ENCODE results near the gene TIAM1. TPM values are rescaled to one million over a fixed set of nuclear protein-coding genes. Genes with fewer than 3 reads are reported as not detected.

Gene TIAM1
- total RNA-seq, 2 donors from 2014 or later = 6.0 to 38.1 TPM

- Histone ChIP-seq H3K4me1 (replicated peaks) (no peaks in the 10 kb centered on the region), H3K9me3 (no peaks in the 10 kb centered on the region), H3K4me3 (no peak overlapping the region), H3K27ac (no peak overlapping the region), H3K27me3 (replicated peaks; ENCODE audit: insufficient read depth) (no peaks in the 10 kb centered on the region), H3K36me3 (no peaks in the 10 kb centered on the region)
- WGBS = 94% methylated on average over 4 of the region's 4 CpGs
- intact Hi-C loops (cut with DNase I) = no loop called here
- TF ChIP-seq POLR2A (IDR thresholded peaks at IDR 0.05) = no peak
- no peak for TF ChIP-seq CTCF (IDR thresholded peaks at IDR 0.05)
- TF ChIP-seq POLR2AphosphoS5 (IDR thresholded peaks at IDR 0.05) = no peak
- no peak for DNase-seq (ENCODE audit: low spot score)
These were observed 20.3 kb upstream of the TIAM1 start for GRCh38 chr21:31364253-31364945.

DNA sequence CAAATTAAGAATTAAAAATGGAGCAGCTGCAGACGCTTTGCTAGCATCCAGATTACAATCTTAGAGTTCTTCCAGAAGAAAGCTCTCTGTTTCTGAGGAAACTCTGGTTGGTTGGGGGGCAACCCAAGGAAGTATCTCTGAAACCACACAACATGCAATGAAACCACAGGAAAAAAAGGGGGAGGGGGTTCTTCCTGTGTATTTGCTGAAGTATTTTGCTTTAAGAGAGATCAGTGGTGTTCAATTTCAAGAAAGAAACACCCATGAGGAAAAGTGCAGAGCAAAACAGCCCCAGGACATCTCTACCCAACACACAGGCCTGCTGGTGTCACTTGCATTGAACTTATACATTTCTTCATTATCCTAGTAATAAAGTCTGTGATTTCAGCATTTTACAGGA, 19.7 kb upstream of the TIAM1 start:
- no peaks in the 10 kb centered on the region for H3K27me3 ChIP-seq (replicated peaks; ENCODE audit: insufficient read depth)
- no peak overlapping the region for H3K27ac ChIP-seq
- H3K4me3 ChIP-seq = no peak overlapping the region
- TF ChIP-seq CTCF (IDR thresholded peaks at IDR 0.05) = no peak
- TF ChIP-seq POLR2AphosphoS5 (IDR thresholded peaks at IDR 0.05) = no peak
- TF ChIP-seq POLR2A (IDR thresholded peaks at IDR 0.05) = no peak
- WGBS = 59% methylated on average over 1 of the region's 1 CpG
- no peaks in the 10 kb centered on the region for H3K4me1 ChIP-seq (replicated peaks)
- no peak for DNase-seq (ENCODE audit: low spot score)
- H3K36me3 ChIP-seq = no peaks in the 10 kb centered on the region
- intact Hi-C loops (cut with DNase I) = no loop called here
- no peaks in the 10 kb centered on the region for H3K9me3 ChIP-seq

DNA sequence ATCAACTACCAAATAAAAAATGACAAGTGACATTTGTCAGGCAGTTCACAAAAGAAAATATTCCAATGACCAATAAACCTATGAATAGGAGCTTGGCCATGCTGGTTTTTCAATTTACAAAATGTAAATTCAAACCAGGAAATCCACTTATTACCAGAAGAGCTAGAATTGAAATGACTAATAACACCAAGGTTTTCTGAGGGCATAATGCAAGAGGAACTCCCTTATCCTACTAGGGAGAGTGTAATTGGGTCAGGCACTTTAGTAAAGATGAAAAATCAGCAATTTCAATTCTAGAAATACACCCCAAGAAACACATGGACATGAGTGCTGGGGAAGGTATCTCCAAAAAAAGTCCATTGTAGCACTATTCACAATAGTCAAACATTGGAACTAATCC, 16.7 kb upstream of the TIAM1 start:
- H3K27me3 ChIP-seq (replicated peaks; ENCODE audit: insufficient read depth) = no peaks in the 10 kb centered on the region
- no peaks in the 10 kb centered on the region for H3K36me3 ChIP-seq
- TF ChIP-seq POLR2AphosphoS5 (IDR thresholded peaks at IDR 0.05) (no peak), CTCF (IDR thresholded peaks at IDR 0.05) (no peak), POLR2A (IDR thresholded peaks at IDR 0.05) (no peak)
- intact Hi-C loops (cut with DNase I) = no loop called here
- DNase-seq (ENCODE audit: low spot score) = no peak
- no peak overlapping the region for H3K4me3 ChIP-seq
- H3K9me3 ChIP-seq = no peaks in the 10 kb centered on the region
- no peaks in the 10 kb centered on the region for H3K4me1 ChIP-seq (replicated peaks)
- no peak overlapping the region for H3K27ac ChIP-seq

GRCh38 chr21:31358158-31358557, 14.1 kb upstream of the TIAM1 start:
- no peaks in the 10 kb centered on the region for H3K4me1 ChIP-seq (replicated peaks)
- intact Hi-C loops (cut with DNase I) = no loop called here
- H3K36me3 ChIP-seq = no peaks in the 10 kb centered on the region
- no peak overlapping the region for H3K27ac ChIP-seq
- no peak for TF ChIP-seq POLR2A (IDR thresholded peaks at IDR 0.05)
- no peak for TF ChIP-seq POLR2AphosphoS5 (IDR thresholded peaks at IDR 0.05)
- TF ChIP-seq CTCF (IDR thresholded peaks at IDR 0.05) = no peak
- H3K27me3 ChIP-seq (replicated peaks; ENCODE audit: insufficient read depth) = no peaks in the 10 kb centered on the region
- no peaks in the 10 kb centered on the region for H3K9me3 ChIP-seq
- DNase-seq (ENCODE audit: low spot score) = no peak
- WGBS = 96% methylated on average over 8 of the region's 8 CpGs
- no peak overlapping the region for H3K4me3 ChIP-seq

DNA sequence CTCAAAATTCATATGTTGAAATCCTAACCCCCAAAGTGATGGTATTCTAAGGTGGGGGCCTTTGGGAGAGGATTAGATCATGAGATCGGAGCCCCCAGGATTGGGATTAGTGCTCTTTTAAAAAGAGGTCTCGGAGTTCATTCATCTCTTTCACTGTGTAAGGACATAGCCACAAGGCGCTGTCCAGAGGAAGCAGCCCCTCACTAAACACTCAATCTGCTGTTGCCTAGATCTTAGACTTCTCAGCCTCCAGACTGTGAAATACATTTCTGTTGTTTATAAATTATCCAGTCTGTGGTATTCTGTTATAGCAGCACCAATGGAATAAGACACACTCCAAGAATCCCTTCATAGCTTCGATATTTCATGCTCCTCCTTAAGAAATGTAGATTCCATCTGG, 12.4 kb upstream of the TIAM1 start:
- no peak overlapping the region for H3K4me3 ChIP-seq
- no peaks in the 10 kb centered on the region for H3K27me3 ChIP-seq (replicated peaks; ENCODE audit: insufficient read depth)
- DNase-seq (ENCODE audit: low spot score) = no peak
- H3K9me3 ChIP-seq = no peaks in the 10 kb centered on the region
- no peaks in the 10 kb centered on the region for H3K36me3 ChIP-seq
- no peaks in the 10 kb centered on the region for H3K4me1 ChIP-seq (replicated peaks)
- TF ChIP-seq POLR2A (IDR thresholded peaks at IDR 0.05) = no peak
- TF ChIP-seq POLR2AphosphoS5 (IDR thresholded peaks at IDR 0.05) = no peak
- TF ChIP-seq CTCF (IDR thresholded peaks at IDR 0.05) = no peak
- WGBS = 93% methylated on average over 4 of the region's 4 CpGs
- intact Hi-C loops (cut with DNase I) = no loop called here
- no peak overlapping the region for H3K27ac ChIP-seq

Measured in prostate gland (tissue), 2 donors.